Measurements from ENCODE around the gene WNT5A. TPM values are rescaled to one million over a fixed set of nuclear protein-coding genes. Genes with fewer than 3 reads are reported as not detected.

WNT5A gene
- total RNA-seq, 1 experiment from 2014 or later, result 1.1 TPM

- no peak overlapping the region for H2BK120ac ChIP-seq (ENCODE audit: low read depth, low read length, poor library complexity, severe bottlenecking)
- H3K23me2 ChIP-seq (ENCODE audit: insufficient read length, low read depth, low read length, poor library complexity, severe bottlenecking), result no peaks in the 10 kb centered on the region
- TF ChIP-seq, protein P1, sequence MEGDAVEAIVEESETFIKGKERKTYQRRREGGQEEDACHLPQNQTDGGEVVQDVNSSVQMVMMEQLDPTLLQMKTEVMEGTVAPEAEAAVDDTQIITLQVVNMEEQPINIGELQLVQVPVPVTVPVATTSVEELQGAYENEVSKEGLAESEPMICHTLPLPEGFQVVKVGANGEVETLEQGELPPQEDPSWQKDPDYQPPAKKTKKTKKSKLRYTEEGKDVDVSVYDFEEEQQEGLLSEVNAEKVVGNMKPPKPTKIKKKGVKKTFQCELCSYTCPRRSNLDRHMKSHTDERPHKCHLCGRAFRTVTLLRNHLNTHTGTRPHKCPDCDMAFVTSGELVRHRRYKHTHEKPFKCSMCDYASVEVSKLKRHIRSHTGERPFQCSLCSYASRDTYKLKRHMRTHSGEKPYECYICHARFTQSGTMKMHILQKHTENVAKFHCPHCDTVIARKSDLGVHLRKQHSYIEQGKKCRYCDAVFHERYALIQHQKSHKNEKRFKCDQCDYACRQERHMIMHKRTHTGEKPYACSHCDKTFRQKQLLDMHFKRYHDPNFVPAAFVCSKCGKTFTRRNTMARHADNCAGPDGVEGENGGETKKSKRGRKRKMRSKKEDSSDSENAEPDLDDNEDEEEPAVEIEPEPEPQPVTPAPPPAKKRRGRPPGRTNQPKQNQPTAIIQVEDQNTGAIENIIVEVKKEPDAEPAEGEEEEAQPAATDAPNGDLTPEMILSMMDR (conservative IDR thresholded peaks at IDR 0.05), result no peak
- H3K18ac ChIP-seq (ENCODE audit: insufficient read length, low read depth, low read length), result no peak overlapping the region
- H4K20me1 ChIP-seq (ENCODE audit: control insufficient read depth, insufficient read depth, insufficient read length), result no peaks in the 10 kb centered on the region
- H3K27me3 ChIP-seq (ENCODE audit: insufficient read depth, low read length), result no peaks in the 10 kb centered on the region
- H4K91ac ChIP-seq (ENCODE audit: insufficient read length, low read depth, low read length), result no peak overlapping the region
- H2AK5ac ChIP-seq (ENCODE audit: insufficient read length, low read length), result no peak overlapping the region
- WGBS (ENCODE audit: extremely low coverage, insufficient read length, low lambda C conversion rate), result no CpG with 5 or more reads among the region's 3 CpGs
- no peak overlapping the region for H3K4me3 Mint-ChIP-seq
- H3K27me3 Mint-ChIP-seq (ENCODE audit: low read depth), result peaks cover 2% of the 10 kb centered on the region; the same call in 1 of the 2 replicates
- H3K23ac ChIP-seq (ENCODE audit: insufficient read length, low read depth, low read length), result no peak overlapping the region
- no peak overlapping the region for H4K8ac ChIP-seq (replicated peaks; ENCODE audit: insufficient read length, low read depth, low read length)
- H3K9me3 Mint-ChIP-seq, result no peaks in the 10 kb centered on the region
- no peak overlapping the region for H3K27ac ChIP-seq (ENCODE audit: insufficient read length, low read depth, low read length)
- no peak for DNase-seq
- no peak overlapping the region for H2BK15ac ChIP-seq (ENCODE audit: low read depth, low read length)
- H3K4me1 ChIP-seq (ENCODE audit: insufficient read depth, low read length), result peaks cover 7% of the 10 kb centered on the region
- no peak overlapping the region for H3K4ac ChIP-seq (ENCODE audit: low read depth, low read length)
- H2BK12ac ChIP-seq (ENCODE audit: insufficient read length, low read depth, low read length), result no peak overlapping the region
- no peaks in the 10 kb centered on the region for H3K36me3 Mint-ChIP-seq (ENCODE audit: insufficient read depth in 1 of 3, low read depth in 3 of 3)
- no peak overlapping the region for H2AFZ ChIP-seq (ENCODE audit: low read length)
- no peak overlapping the region for H4K5ac ChIP-seq (ENCODE audit: insufficient read length, low read depth, low read length)
- no peaks in the 10 kb centered on the region for H3K79me2 ChIP-seq (ENCODE audit: insufficient read depth, low read length)
- H3K4me2 ChIP-seq (ENCODE audit: insufficient read depth, insufficient read length, low read length), result no peak overlapping the region
- no peaks in the 10 kb centered on the region for H3K79me1 ChIP-seq (ENCODE audit: insufficient read depth, low read depth, low read length, poor library complexity, severe bottlenecking)
- H3K9ac ChIP-seq (ENCODE audit: extremely low read depth, insufficient read length, low read length), result no peak overlapping the region
- H3K27ac Mint-ChIP-seq, result no peak overlapping the region
- H3K4me1 Mint-ChIP-seq, result peaks cover 50 to 64% of the 10 kb centered on the region in 2 experiments
- no peak overlapping the region for H3K14ac ChIP-seq (ENCODE audit: insufficient read depth, low read length)
- no peak overlapping the region for H3T11ph ChIP-seq (ENCODE audit: low read length)
- H3K56ac ChIP-seq (ENCODE audit: insufficient read length, low read depth, low read length), result no peak overlapping the region
- no peaks in the 10 kb centered on the region for H3K9me3 ChIP-seq (ENCODE audit: control insufficient read depth, low read depth, low read length)
- no peak overlapping the region for H2BK20ac ChIP-seq (ENCODE audit: low read depth, low read length, poor library complexity, severe bottlenecking)
- no peak overlapping the region for H2BK5ac ChIP-seq (ENCODE audit: insufficient read length, low read length)
These were observed 27.9 kb upstream of the WNT5A start for GRCh38 chr3:55514962-55515361.

All from H9 (cell line).